ENCODE data around the gene CALML6. TPM values are rescaled to one million over a fixed set of nuclear protein-coding genes. Genes with fewer than 3 reads are reported as not detected.
A peak's percentile ranks its signal among the peaks of the same experiment; 100 is the strongest.

Gene CALML6
- total RNA-seq, 2 experiments from 2014 or later = 0.82 TPM; not detected in 1

DNA sequence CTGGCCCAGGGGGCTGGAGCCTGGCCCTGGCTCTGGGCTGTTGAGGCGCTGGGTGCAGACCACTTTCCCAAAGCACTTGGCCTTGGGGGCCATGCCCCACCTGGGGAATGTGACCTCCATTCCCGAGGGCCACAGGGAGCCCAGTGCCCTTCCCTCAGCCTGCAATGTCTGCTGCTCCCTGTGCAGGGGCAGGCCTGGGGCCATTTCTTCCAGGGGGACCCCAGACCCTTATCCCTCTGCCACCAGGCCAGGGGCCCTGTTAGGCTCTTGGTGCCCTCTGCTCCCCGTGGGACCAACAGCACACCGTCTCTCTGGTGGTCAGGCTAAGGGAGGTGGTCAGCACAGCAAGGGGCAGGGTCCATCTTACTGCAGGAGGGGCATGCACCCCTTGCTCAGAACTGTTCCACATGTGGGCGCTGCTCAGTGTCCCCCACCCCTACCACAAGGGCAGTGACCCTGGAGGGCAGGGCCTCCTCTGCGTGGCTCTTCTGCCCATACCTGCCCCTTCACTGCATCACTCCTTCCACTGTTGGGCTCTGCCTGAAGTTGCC lies 5.1 kb downstream of the CALML6 start:
- H3K9me3 Mint-ChIP-seq = no peaks in the 10 kb centered on the region
- no peak overlapping the region for H3K4me3 Mint-ChIP-seq
- POLR2A ChIA-PET = no interaction called here
- H3K27ac Mint-ChIP-seq = peak overlapping the region; percentile 42
- ATAC-seq (ENCODE audit: low read depth) (no peak), DNase-seq (no peak)
- H3K36me3 Mint-ChIP-seq = no peaks in the 10 kb centered on the region
- no peaks in the 10 kb centered on the region for H3K4me1 Mint-ChIP-seq
- no peaks in the 10 kb centered on the region for H3K27me3 Mint-ChIP-seq

DNA sequence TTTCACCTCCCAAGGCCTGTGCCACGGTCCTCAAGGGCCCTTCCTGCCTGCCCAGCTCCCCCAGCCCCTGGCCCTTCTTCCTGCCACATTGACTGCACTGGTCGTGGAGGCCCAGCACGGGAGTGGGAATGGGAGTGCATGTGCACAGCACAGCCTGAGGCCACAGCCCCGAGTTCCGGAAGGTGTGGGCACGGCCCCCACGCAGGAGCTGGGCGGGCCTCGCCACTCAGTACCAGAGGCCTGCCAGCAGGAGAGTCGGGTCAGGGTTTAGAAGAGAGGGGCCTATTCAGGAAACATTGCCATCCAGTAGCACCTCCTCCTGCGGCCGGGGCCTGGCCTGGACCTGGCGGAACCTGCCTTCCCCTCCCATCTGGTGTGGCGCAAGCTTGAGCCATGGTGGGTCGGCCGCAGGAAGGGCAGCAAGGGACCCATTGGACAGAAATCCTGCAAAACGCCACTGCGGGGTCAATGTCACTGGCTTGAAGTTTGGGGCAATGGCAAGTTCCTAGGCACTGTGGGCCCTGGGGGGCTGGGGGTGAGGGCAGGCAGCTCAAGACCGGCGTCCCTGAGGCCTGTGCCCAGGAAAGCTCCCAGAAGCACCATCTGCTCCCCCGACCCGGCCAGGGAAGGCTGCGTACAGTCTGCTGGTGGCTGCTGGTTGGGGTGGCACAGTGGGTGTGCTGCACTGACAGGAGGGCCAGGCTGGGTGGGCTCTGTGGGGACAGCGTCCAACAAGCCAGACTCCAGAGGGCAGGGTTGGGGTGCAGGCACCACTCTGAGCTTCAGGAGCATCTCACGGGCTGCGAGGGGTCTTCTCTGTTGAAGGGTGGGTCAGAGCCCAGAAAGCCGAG lies 5.8 kb downstream of the CALML6 start:
- no peaks in the 10 kb centered on the region for H3K9me3 Mint-ChIP-seq
- DNase-seq (no peak), ATAC-seq (ENCODE audit: low read depth) (no peak)
- no peaks in the 10 kb centered on the region for H3K4me1 Mint-ChIP-seq
- no peaks in the 10 kb centered on the region for H3K36me3 Mint-ChIP-seq
- POLR2A ChIA-PET = no interaction called here
- H3K27me3 Mint-ChIP-seq = no peaks in the 10 kb centered on the region
- no peak overlapping the region for H3K4me3 Mint-ChIP-seq
- H3K27ac Mint-ChIP-seq = peak overlapping the region; percentile 42

DNA sequence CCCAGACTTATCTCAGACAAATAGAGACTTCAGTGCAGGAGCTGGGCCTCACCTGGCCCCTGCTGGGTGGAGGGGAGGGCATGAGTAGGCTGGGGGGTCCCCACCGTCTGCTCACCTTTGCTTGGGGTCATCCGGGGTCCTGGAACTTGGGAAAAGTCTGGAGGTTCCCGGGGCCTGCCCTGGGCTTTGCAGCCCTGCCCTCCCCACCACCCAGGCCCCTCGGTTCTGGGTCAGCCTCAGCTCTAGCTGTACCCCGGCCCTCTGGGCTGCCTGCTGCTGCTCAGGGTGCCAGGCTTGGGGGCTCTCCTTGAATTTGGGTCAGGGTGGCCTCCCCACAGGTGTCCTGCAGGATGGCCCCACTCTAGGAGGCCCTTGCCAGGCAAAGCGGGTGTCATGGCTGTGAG lies 6.4 kb downstream of the CALML6 start:
- DNase-seq (no peak), ATAC-seq (ENCODE audit: low read depth) (no peak)
- no peak overlapping the region for H3K4me3 Mint-ChIP-seq
- H3K4me1 Mint-ChIP-seq = no peaks in the 10 kb centered on the region
- H3K27me3 Mint-ChIP-seq = no peaks in the 10 kb centered on the region
- POLR2A ChIA-PET = interaction anchor here (0.6 kb wide), 1 partner anchor 12 kb away, joined by 3 read pairs; no protein-coding TSS in a partner anchor
- H3K36me3 Mint-ChIP-seq = no peaks in the 10 kb centered on the region
- H3K27ac Mint-ChIP-seq = no peak overlapping the region
- no peaks in the 10 kb centered on the region for H3K9me3 Mint-ChIP-seq

DNA sequence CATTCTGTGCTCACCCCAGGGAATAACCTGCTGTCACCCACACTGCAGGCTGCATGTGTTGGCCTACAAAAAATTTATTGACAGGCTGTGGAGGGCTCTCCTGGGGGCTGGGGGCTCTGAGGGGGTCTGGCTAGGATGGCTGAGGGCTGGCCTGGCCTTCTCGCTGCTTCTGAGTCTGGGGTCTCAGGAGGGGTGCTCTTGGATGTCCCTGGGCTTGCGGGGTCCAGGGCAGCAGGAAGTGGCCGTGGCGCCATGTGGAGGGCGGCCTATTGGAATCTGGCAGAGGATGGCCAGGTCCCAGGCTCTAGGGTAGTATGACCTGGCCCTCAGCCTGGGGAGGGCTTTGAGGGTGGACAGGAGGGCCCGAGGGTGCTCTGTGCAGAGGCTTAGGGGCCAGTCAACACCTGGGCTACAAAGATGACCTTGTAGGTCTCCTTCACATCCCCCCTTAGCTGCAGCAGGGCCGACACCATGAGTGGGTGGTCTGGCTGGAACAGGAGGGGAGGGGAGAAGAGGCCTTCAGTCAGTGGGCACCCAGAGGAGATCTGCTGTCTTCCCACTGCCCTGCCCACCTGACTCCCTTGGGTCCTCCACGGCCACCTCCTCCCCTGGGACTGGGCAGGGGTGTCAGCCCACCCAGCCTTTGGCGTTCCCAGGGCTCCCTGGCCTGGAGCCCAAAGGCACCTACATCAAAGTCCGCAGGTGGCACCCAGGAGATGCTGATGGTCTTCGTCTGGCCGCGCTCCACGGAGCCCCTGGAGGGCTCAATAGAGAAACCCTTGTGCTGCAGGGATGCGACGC lies 7.0 kb downstream of the CALML6 start:
- no peaks in the 10 kb centered on the region for H3K27me3 Mint-ChIP-seq

DNA sequence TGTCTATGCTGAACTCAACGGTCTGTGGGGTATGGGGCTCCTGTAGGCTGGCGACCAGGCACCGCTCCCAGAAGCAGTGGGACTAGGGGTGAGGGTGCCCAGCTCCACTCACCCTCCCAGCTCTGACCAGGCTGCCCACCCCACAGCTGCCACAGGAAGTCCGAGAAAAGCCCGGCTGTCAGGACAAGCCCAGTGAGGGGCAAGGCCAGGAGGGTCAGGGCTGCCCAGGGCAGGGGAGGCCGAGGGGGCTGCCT lies 7.6 kb downstream of the CALML6 start:
- H3K36me3 Mint-ChIP-seq = no peaks in the 10 kb centered on the region
- no peak for ATAC-seq (ENCODE audit: low read depth)
- POLR2A ChIA-PET = no interaction called here
- no peak overlapping the region for H3K4me3 Mint-ChIP-seq
- no peaks in the 10 kb centered on the region for H3K9me3 Mint-ChIP-seq
- DNase-seq = no peak
- H3K27ac Mint-ChIP-seq = no peak overlapping the region
- no peaks in the 10 kb centered on the region for H3K4me1 Mint-ChIP-seq
- H3K27me3 Mint-ChIP-seq = no peaks in the 10 kb centered on the region

More for the DNA sequence above, 7.0 kb downstream of the CALML6 start:
- no peak for ATAC-seq (ENCODE audit: low read depth)
- DNase-seq = no peak
- no peak overlapping the region for H3K4me3 Mint-ChIP-seq
- H3K36me3 Mint-ChIP-seq = no peaks in the 10 kb centered on the region
- H3K27ac Mint-ChIP-seq = no peak overlapping the region
- POLR2A ChIA-PET = interaction anchor here (0.6 kb wide), 1 partner anchor 12 kb away, joined by 3 read pairs; no protein-coding TSS in a partner anchor
- no peaks in the 10 kb centered on the region for H3K4me1 Mint-ChIP-seq
- no peaks in the 10 kb centered on the region for H3K9me3 Mint-ChIP-seq

DNA sequence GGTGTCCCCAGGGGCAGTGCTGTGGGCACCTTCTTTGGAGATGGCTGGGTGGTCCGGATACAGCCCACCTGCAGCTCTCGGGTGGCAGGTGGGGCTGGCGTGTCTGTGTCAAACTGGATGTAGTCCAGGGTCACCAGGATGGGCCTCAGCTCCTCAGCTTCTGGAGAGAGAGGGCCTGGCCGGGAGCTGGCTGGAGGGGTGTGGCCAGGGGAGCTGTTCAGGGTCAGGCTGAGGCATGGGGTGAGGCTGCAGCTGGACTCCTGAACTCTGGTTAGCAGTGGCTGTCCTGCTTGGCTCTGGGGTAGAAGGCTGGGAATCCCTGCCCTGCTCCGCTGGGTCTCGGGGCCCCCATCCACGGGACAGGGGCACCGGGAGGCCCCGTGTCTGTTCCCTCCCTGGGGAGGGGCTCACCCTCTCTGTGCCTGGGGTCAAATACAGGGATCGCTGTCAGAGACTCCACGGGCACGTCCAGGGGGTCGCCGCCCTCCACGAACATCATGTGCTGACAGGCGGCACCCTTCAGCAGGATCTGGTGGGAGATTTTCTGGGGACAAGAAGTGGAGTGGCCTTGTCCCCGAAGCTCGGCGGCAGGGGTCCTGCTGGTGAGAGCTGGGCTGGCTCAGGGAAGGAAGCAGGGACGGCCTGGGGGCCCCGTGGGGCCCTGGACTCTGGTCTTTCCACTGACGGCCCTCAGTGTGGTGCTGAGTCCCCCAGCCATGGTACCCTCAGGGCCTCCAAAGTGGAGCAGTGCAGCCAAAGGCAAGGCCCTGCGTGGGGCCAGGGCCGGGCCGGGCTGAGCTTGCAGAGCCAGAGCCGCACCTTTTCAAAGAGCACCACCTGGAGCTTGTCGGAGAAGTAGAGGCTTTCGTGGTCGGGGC lies 8.1 kb downstream of the CALML6 start:
- H3K4me1 Mint-ChIP-seq = no peaks in the 10 kb centered on the region
- H3K27ac Mint-ChIP-seq = no peak overlapping the region
- POLR2A ChIA-PET = no interaction called here
- H3K27me3 Mint-ChIP-seq = no peaks in the 10 kb centered on the region
- H3K4me3 Mint-ChIP-seq = no peak overlapping the region
- ATAC-seq (ENCODE audit: low read depth) (no peak), DNase-seq (no peak)
- H3K9me3 Mint-ChIP-seq = no peaks in the 10 kb centered on the region
- H3K36me3 Mint-ChIP-seq = no peaks in the 10 kb centered on the region

DNA sequence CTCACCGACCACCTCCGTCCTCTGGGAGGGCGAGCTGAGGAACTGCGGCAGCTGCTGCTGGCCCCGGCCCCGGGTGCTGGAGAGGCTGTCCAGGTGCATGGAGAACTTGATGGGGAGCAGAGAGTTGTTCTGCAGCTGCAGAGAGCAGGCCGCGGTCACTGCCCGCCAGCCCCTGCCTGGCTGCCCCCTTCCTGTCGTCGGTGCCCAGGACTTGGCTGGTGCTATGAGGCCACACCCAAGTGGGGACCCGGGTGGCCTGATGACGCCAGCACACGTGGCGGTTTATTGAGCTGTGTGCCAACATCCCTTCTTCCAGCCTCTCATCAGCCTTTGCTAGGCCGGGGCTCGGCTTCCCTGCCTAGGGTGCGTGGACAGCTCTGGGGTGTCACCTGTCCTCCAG lies 9.3 kb downstream of the CALML6 start:
- H3K27ac Mint-ChIP-seq = no peak overlapping the region

DNA sequence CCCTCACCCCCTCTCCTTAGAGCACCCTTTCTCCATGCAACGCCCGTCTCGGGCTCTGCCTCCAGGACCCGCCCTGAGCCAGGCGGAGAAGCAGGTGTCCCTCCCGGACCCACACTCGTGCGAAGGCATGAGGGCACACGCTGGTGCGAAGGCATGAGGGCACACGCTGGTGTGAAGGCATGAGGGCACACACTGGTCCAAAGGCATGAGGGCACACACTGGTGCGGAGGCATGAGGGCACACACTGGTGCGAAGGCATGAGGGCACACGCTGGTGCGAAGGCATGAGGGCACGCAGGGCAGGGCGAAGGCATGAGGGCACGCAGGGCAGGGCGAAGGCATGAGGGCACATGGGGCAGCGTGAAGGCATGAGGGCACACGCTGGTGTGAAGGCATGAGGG lies 9.8 kb downstream of the CALML6 start:
- POLR2A ChIA-PET = no interaction called here
- Mint-ChIP-seq H3K4me3 (no peak overlapping the region), H3K27ac (no peak overlapping the region), H3K9me3 (no peaks in the 10 kb centered on the region), H3K36me3 (no peaks in the 10 kb centered on the region), H3K27me3 (no peaks in the 10 kb centered on the region), H3K4me1 (no peaks in the 10 kb centered on the region)
- DNase-seq (no peak), ATAC-seq (ENCODE audit: low read depth) (no peak)

More for the DNA sequence above, 9.3 kb downstream of the CALML6 start:
- ATAC-seq (ENCODE audit: low read depth) (no peak), DNase-seq (no peak)
- Mint-ChIP-seq H3K9me3 (no peaks in the 10 kb centered on the region), H3K4me1 (no peaks in the 10 kb centered on the region), H3K36me3 (no peaks in the 10 kb centered on the region), H3K27me3 (no peaks in the 10 kb centered on the region), H3K4me3 (no peak overlapping the region)
- POLR2A ChIA-PET = no interaction called here

DNA sequence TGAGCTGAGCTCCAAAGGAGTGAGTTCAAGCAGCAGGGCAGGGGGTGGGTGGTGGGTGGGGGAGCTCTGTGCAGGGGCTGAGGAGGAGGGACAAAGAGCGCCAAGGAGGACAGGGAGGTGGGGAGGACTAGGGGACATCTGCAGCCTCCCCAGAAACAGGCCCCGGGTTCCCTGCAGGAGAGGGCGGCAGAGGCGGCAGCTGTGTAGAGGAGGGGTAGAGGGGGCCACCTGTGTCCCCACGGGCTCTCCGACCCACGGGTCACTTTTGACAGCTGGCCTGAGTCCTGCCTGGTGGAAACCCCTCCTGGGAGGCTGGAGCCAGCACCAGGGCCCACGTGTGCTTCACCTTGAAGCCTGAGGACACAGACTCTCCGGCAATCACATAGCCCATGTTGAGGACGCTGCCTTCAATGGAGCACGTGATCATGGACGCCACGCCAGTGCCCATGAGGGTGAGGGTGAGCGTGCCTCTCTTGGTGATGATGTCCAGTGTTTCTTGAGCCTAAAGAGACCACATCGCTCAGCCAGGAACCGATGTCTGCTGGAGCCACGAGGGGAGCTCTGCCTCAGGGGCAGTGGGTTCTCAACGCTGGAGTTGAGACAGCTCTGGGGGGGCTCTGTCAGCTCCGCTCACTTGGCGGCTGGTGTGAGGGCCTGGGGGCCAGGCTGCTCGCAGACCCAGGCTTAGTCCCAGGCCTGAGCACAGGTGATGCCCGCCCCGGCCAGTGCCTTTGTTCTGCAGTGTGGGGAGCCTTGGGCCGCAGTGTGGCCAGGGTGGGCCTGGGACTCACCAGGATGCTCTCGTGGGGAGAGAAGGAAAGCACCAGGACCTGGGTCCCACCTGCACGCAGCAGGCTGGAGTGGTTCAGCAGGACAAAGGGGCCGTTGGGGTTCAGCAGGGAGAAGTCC lies 10.6 kb downstream of the CALML6 start:
- Mint-ChIP-seq H3K4me1 (no peaks in the 10 kb centered on the region), H3K36me3 (no peaks in the 10 kb centered on the region), H3K27me3 (no peaks in the 10 kb centered on the region), H3K27ac (no peak overlapping the region), H3K4me3 (no peak overlapping the region), H3K9me3 (no peaks in the 10 kb centered on the region)
- ATAC-seq (ENCODE audit: low read depth) (no peak), DNase-seq (no peak)
- POLR2A ChIA-PET = no interaction called here

DNA sequence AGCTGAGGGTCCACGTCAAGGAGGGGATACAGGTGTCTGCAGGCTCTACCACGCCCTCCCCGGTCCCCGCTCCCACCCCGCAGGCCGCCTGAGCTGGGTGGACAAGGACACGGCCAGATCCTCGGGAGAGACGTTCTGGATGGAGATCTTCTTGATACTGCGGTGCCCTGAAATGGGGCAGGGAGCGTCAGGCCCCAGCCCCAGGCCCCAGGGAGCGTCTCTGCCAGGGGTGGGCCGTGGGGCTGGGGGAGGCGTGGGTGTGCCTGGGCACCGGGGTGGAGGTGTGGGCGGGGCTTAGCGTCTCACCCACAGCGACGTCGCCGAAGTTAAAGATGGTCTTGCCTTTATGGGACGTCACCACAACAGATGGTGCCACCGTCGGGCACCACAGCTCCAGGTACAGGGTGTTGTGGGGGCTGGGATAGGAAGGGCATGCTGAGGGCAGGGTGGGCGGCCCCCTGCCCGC lies 11.3 kb downstream of the CALML6 start:
- no peaks in the 10 kb centered on the region for H3K27me3 Mint-ChIP-seq
- POLR2A ChIA-PET = no interaction called here

DNA sequence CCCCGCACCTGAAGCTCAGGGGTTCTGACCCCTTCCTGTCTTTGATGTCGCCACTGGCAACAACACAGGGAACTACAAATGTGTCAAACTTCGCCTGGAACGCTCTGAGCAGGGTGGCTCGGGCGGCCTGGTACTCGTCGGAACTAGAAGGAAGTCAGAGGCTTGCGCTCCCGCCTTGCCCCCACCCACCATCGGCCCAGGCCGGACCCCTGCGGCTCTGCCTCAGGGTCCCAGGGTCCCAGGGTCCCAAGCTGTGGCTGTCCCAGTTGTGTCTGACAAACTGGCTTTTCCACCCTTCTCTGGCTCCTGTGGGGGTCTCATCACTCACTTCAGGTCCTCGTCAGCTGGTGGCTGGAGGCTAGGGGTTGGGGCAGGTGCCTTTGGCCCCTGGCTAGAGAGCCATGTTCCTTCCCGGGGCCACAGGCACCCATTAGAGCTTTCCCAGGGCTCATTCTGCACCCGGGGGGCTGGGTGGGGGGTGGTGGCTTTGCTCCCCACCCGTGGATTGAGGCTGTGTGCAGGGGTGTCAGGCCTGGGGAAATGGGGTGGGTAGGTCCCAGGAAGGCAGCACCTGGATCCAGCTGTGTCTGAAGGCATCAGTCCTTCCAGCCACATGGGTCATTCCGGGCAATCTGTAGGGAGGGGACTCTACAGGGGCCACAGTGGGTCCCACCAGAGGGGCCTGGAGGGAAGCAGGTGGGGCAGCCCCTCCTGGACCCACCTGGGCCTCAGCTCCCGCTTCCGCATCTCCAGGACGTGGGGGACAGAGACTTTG lies 12.0 kb downstream of the CALML6 start:
- ATAC-seq (ENCODE audit: low read depth) = no peak
- POLR2A ChIA-PET = no interaction called here

More for the DNA sequence above, 11.3 kb downstream of the CALML6 start:
- H3K4me3 Mint-ChIP-seq = no peak overlapping the region
- H3K4me1 Mint-ChIP-seq = no peaks in the 10 kb centered on the region
- H3K36me3 Mint-ChIP-seq = no peaks in the 10 kb centered on the region
- no peak overlapping the region for H3K27ac Mint-ChIP-seq
- ATAC-seq (ENCODE audit: low read depth) = no peak
- no peaks in the 10 kb centered on the region for H3K9me3 Mint-ChIP-seq
- DNase-seq = no peak

DNA sequence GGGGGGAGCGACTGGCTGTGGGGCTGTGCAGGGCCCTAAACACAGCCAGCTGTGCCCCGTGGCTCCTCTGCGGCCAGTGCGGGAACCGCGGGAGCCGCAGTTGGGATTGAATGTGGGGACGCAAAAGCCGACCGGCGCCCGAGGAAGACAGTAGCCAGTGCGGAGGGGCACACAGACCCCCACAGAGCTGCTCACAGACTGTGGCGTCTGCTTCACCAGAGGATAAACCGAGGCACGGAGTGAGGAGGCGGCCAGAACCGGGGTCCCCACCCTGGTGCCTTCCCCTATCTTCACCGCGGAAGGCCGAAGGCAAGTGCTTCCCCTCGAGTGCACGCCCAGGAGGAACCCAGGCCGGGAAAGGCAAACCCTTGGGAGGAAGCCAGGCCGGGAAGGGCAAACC lies 12.7 kb downstream of the CALML6 start:
- ATAC-seq (ENCODE audit: low read depth) = no peak
- no peak overlapping the region for H3K4me3 Mint-ChIP-seq
- H3K36me3 Mint-ChIP-seq = no peaks in the 10 kb centered on the region
- H3K27ac Mint-ChIP-seq = no peak overlapping the region
- no peaks in the 10 kb centered on the region for H3K9me3 Mint-ChIP-seq
- POLR2A ChIA-PET = interaction anchor here (0.6 kb wide), 1 partner anchor 66 kb away, joined by 3 read pairs; no protein-coding TSS in a partner anchor
- DNase-seq = no peak
- no peaks in the 10 kb centered on the region for H3K4me1 Mint-ChIP-seq
- H3K27me3 Mint-ChIP-seq = no peaks in the 10 kb centered on the region

More for the DNA sequence above, 12.0 kb downstream of the CALML6 start:
- Mint-ChIP-seq H3K4me3 (no peak overlapping the region), H3K9me3 (no peaks in the 10 kb centered on the region), H3K27ac (no peak overlapping the region), H3K4me1 (no peaks in the 10 kb centered on the region), H3K36me3 (no peaks in the 10 kb centered on the region), H3K27me3 (no peaks in the 10 kb centered on the region)
- DNase-seq = no peak

Measured in activated naive CD8-positive, alpha-beta T cell treated with anti-CD3 and anti-CD28 coated beads, Interleukin-2, amount 10 ng/mL, durations not matched to agents 7 days and 5 days (primary cell).